WI38 (cell line): Measurements from ENCODE around the gene SUMF2.
"Not testable (repeated sequence)": the region's sequence is repeated elsewhere in the genome, so short reads cannot be mapped to it uniquely, and the experiment has no call there.

ENCODE experiments used
- H3K4me3 ChIP-seq: 2 replicates; pipeline ENCODE4 v1.5.1; 2011; ENCODE audit warnings: low read depth, mild to moderate bottlenecking, control low read depth, low read length
- CTCF ChIP-seq: IDR thresholded peaks from 2 replicates; pipeline ENCODE4 v1.5.1; 2012; ENCODE audit warnings: low read depth, mild to moderate bottlenecking, control low read depth, low read length

Gene SUMF2

GRCh38 chr7:56105508-56105907, 41.4 kb downstream of the SUMF2 start:
- TF ChIP-seq CTCF: no peak
- H3K4me3 ChIP-seq: peak overlapping the region; percentile 72

- H3K4me3 ChIP-seq: peak within 1 kb of the TSS; percentile 72
- no peak for TF ChIP-seq CTCF
Observed at GRCh38 chr7:56106108-56107073, 42.3 kb downstream of the SUMF2 start, which contains the start of gene CHCHD2. TSS of gene CHCHD2 (minus strand) at chr7:56106476. CDS start at chr7:56106413, 63 bp downstream.

- H3K4me3 ChIP-seq: no peak overlapping the region
- TF ChIP-seq CTCF: no peak
Observed at GRCh38 chr7:56107954-56108258, 43.8 kb downstream of the SUMF2 start.

- no peak for TF ChIP-seq CTCF
- no peak overlapping the region for H3K4me3 ChIP-seq
Observed at GRCh38 chr7:56110611-56111010, 46.5 kb downstream of the SUMF2 start.

- H3K4me3 ChIP-seq: not testable (repeated sequence)
Observed at GRCh38 chr7:56112244-56112643, 48.2 kb downstream of the SUMF2 start.

- H3K4me3 ChIP-seq: no peak within 1 kb of the TSS
- no peak for TF ChIP-seq CTCF
Observed at GRCh38 chr7:56115852-56116538, 51.9 kb downstream of the SUMF2 start, which contains the start of gene NUPR2. TSS of gene NUPR2 (minus strand) at chr7:56116417. CDS start at chr7:56116314, 103 bp downstream.

- TF ChIP-seq CTCF: no peak
- no peak overlapping the region for H3K4me3 ChIP-seq
Observed at GRCh38 chr7:56121440-56121839, 57.4 kb downstream of the SUMF2 start.
